ENCODE data around the gene ZNF81.

- TF ChIP-seq CTCF (IDR thresholded peaks at IDR 0.05; ENCODE audit: low read depth, low read length, missing input control) (no peak), TAF1 (conservative IDR thresholded peaks at IDR 0.05) (no peak), SP1 (IDR thresholded peaks at IDR 0.05) (no peak), REST (IDR thresholded peaks at IDR 0.05) (no peak), RAD21 (IDR thresholded peaks at IDR 0.05) (no peak), GABPA (IDR thresholded peaks at IDR 0.05 in 1 of 2, conservative IDR thresholded peaks at IDR 0.05 in 1 of 2) (no peak), MAX (IDR thresholded peaks at IDR 0.05) (no peak), ATF3 (IDR thresholded peaks at IDR 0.05) (no peak)
These were observed 6.7 kb downstream of the ZNF81 start for GRCh38 chrX:47843363-47843762.
